MCF 10A (cell line): ENCODE measurements around the gene KLHL26. TPM values are rescaled to one million over a fixed set of nuclear protein-coding genes. Genes with fewer than 3 reads are reported as not detected.

Experiments used
- BruUV-seq: library from RNA; stranded (reverse); fragments of 400-500 nt; replicated peaks from 2 replicates; lab custom pipeline; 2021; lab: Mats Ljungman, UMichigan
- CTCF ChIA-PET: fragments of 300-600 bp; sonication (Branson Sonifier 250); formaldehyde crosslinking; extraction: SDS; loops from one replicate; lab custom pipeline; 2021; ENCODE audit warnings: antibody characterized with exemption, inconsistent platforms; lab: Yijun Ruan, JAX
- POLR2A ChIA-PET: fragments of 300-600, 350-650 bp; sonication (Branson Sonifier 250); formaldehyde crosslinking; extraction: SDS; loops from one replicate; lab custom pipeline; 2020; ENCODE audit warnings: antibody characterized with exemption, inconsistent platforms; lab: Yijun Ruan, JAX
- DNase-seq: peaks from one replicate; pipeline ENCODE4 v3.0.0-alpha.2; 2018; ENCODE audit not compliant: unreplicated experiment
- H3K27ac Mint-ChIP-seq: one replicate; pipeline ENCODE4 v1.8.0; 2022; ENCODE audit warnings: mild to moderate bottlenecking, low read depth, mixed read lengths; ENCODE audit not compliant: unreplicated experiment
- H3K27me3 Mint-ChIP-seq: one replicate; pipeline ENCODE4 v1.8.0; 2022; ENCODE audit warnings: mixed read lengths; ENCODE audit not compliant: insufficient read depth, unreplicated experiment
- H3K36me3 Mint-ChIP-seq: one replicate; pipeline ENCODE4 v1.8.0; 2022; ENCODE audit warnings: mild to moderate bottlenecking, moderate library complexity, mixed read lengths; ENCODE audit not compliant: insufficient read depth, unreplicated experiment
- H3K4me1 Mint-ChIP-seq: one replicate; pipeline ENCODE4 v1.8.0; 2022; ENCODE audit warnings: mixed read lengths; ENCODE audit not compliant: insufficient read depth, unreplicated experiment
- H3K4me3 Mint-ChIP-seq: one replicate; pipeline ENCODE4 v1.8.0; 2022; ENCODE audit warnings: mild to moderate bottlenecking, moderate library complexity, mixed read lengths; ENCODE audit not compliant: unreplicated experiment
- H3K9me3 Mint-ChIP-seq: one replicate; pipeline ENCODE4 v1.8.0; 2022; ENCODE audit warnings: mixed read lengths; ENCODE audit not compliant: unreplicated experiment
- intact Hi-C: fragments of 100-400 bp; cut with micrococcal nuclease; formaldehyde crosslinking; loops from 2 replicates; pipeline ENCODE4 v1.14.1; 2022
- total RNA-seq: library from RNA; stranded (reverse); gene quantifications from 2 replicates; pipeline ENCODE4 v1.2.3, GENCODE V29; 2022
- TF ChIP-seq, protein P1 (sequence below): fragments of 200-600 bp; IDR thresholded peaks from one replicate; pipeline ENCODE4 v1.8.0; 2022; ENCODE audit warnings: antibody characterized with exemption, mild to moderate bottlenecking; ENCODE audit not compliant: unreplicated experiment

The KLHL26 gene
- total RNA-seq, 1 experiment from 2014 or later = 6.6 TPM

DNA sequence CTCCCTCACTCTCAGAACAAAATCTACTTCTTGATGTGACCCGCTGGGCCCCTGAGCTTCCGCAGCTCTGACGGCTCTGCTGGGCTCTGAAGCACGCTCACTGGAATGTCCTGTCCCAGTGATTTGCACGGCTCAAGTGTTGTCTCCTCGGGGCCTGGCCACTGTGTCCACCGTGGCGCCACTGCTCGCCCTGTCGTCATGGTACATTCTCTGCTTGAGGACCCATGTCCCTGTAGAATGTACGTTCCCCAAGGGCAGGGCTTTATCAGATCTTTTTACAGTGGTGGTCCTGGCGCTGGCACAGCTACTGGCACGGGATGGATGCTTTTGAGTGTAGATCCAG is 12.1 kb downstream of the KLHL26 start:
- Mint-ChIP-seq H3K27ac (no peak overlapping the region), H3K9me3 (no peaks in the 10 kb centered on the region), H3K4me1 (peaks cover 5% of the 10 kb centered on the region), H3K36me3 (no peaks in the 10 kb centered on the region), H3K27me3 (no peaks in the 10 kb centered on the region), H3K4me3 (no peak overlapping the region)
- ChIA-PET POLR2A (no interaction called here), CTCF (no interaction called here)
- TF ChIP-seq, protein P1, sequence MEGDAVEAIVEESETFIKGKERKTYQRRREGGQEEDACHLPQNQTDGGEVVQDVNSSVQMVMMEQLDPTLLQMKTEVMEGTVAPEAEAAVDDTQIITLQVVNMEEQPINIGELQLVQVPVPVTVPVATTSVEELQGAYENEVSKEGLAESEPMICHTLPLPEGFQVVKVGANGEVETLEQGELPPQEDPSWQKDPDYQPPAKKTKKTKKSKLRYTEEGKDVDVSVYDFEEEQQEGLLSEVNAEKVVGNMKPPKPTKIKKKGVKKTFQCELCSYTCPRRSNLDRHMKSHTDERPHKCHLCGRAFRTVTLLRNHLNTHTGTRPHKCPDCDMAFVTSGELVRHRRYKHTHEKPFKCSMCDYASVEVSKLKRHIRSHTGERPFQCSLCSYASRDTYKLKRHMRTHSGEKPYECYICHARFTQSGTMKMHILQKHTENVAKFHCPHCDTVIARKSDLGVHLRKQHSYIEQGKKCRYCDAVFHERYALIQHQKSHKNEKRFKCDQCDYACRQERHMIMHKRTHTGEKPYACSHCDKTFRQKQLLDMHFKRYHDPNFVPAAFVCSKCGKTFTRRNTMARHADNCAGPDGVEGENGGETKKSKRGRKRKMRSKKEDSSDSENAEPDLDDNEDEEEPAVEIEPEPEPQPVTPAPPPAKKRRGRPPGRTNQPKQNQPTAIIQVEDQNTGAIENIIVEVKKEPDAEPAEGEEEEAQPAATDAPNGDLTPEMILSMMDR = no peak
- no TSS peak for BruUV-seq
- DNase-seq = no peak
- intact Hi-C loops = no loop called here

DNA sequence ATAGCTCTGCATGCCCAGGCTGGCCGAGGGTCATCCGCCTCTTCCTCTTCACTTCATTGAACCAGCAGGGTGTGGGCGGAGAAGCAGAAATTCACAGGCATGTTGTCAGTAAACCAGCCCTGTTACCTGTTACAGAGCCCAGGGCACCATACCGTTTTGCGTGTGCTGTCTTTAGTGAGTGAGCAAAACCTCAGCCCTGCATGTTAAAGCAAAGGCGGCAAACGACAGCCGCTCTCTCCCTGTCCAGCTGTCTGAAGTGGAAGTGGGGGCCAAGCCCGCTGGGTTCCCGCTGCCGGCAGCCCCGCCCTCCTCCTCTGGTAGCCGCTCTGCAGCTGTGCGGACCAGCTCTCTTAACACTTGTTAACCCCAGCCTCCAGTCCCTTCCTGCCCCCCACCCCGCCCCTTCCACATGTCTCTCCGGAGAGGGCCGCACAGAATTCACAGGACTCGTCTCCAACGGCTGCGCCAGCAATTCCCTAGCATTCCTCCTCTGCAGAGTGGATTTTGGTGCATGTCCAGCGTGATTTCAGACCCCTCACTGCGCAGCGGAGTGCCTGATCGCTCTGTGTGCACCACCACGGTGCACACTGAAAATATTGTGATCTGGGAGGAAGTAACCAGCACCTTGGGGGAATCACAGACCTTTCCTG is 12.7 kb downstream of the KLHL26 start:
- POLR2A ChIA-PET = no interaction called here
- Mint-ChIP-seq H3K4me1 (peaks cover 5% of the 10 kb centered on the region), H3K27me3 (no peaks in the 10 kb centered on the region), H3K4me3 (no peak overlapping the region), H3K27ac (no peak overlapping the region), H3K36me3 (no peaks in the 10 kb centered on the region), H3K9me3 (no peaks in the 10 kb centered on the region)
- TF ChIP-seq, protein P1 = no peak
- no TSS peak for BruUV-seq
- no peak for DNase-seq
- CTCF ChIA-PET = no interaction called here
- intact Hi-C loops = no loop called here

DNA sequence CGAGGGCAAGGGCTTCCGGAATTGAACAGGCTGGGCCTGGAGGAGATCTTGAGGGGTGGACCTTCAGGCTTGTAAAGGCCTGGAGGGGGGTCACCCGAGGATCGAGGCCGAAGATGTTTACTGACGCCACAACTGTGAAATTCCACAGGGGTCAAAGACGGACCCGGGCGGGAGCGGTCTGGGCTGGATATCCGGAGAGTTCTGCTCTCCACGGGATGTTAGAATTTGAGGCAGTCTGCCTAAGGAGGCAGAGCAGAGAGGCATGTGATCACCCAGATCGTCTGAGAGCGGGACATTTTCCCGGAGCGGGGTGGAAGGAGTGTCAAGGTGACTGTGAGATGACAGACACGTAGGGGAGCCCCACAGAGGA is 13.2 kb downstream of the KLHL26 start:
- H3K9me3 Mint-ChIP-seq = no peaks in the 10 kb centered on the region
- ChIA-PET CTCF (no interaction called here), POLR2A (no interaction called here)
- no peaks in the 10 kb centered on the region for H3K27me3 Mint-ChIP-seq
- no peak overlapping the region for H3K27ac Mint-ChIP-seq
- no peaks in the 10 kb centered on the region for H3K36me3 Mint-ChIP-seq
- H3K4me1 Mint-ChIP-seq = peaks cover 5% of the 10 kb centered on the region
- H3K4me3 Mint-ChIP-seq = no peak overlapping the region
- intact Hi-C loops = no loop called here
- DNase-seq = no peak
- BruUV-seq = no TSS peak
- TF ChIP-seq, protein P1 = no peak

DNA sequence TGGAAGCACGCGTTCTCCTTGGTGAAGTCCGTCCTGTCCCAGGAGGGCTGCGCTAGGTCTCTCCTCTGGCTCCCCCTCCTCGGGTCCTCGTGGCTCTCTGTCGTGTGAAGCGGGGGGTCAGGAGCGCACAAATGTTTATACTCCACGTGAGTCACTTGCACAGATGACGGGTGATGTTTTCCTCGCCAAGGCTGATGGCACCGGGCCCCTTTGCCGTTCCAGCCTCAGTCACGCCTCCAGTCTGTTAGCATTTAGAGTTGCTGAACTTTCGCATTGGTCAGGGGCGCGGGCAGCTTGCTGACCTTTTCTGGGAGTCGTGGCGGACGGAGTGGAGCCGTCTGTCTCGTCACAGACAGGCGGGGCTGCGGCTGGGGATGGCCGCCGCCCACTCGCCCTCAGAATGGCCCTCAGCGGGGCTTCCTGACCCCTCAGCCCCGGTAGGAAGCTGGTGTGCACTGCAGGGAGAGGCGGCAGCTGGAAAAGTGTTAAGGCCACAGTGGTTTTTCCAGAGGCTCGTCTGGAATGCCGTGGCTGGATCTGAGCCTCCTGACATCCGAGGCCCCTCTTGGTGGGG is 13.7 kb downstream of the KLHL26 start:
- Mint-ChIP-seq H3K27me3 (no peaks in the 10 kb centered on the region), H3K4me1 (peaks cover 5% of the 10 kb centered on the region), H3K36me3 (no peaks in the 10 kb centered on the region), H3K9me3 (no peaks in the 10 kb centered on the region), H3K27ac (no peak overlapping the region), H3K4me3 (no peak overlapping the region)
- ChIA-PET POLR2A (no interaction called here), CTCF (no interaction called here)
- no peak for DNase-seq
- intact Hi-C loops = no loop called here
- TF ChIP-seq, protein P1 = no peak
- BruUV-seq = no TSS peak
